ENCODE data around the gene FCHSD2. TPM values are rescaled to one million over a fixed set of nuclear protein-coding genes. Genes with fewer than 3 reads are reported as not detected.

The FCHSD2 gene
- total RNA-seq, 4 donors from 2014 or later: 6.7 to 95.7 (median 10.2) TPM

GRCh38 chr11:72824811-72825505 is 317.2 kb downstream of the FCHSD2 start:
- Histone ChIP-seq H3K4me3 (no peak overlapping the region), H3K27ac (no peak overlapping the region), H3K36me3 (peaks cover 0 to 13% (median 0%) of the 10 kb centered on the region in 3 donors), H3K4me1 (peaks cover 3 to 27% (median 16%) of the 10 kb centered on the region in 4 donors), H3K27me3 (no peaks in the 10 kb centered on the region), H3K9me3 (no peaks in the 10 kb centered on the region)
- TF ChIP-seq CTCF (IDR thresholded peaks at IDR 0.05): no peak
- TF ChIP-seq POLR2A (IDR thresholded peaks at IDR 0.05): no peak
- DNase-seq: peak in 1 of 3 donors; percentile 43

GRCh38 chr11:72824020-72824419 is 318.1 kb downstream of the FCHSD2 start:
- Histone ChIP-seq H3K9me3 (no peaks in the 10 kb centered on the region), H3K27ac (no peak overlapping the region), H3K36me3 (peaks cover 0 to 19% (median 0%) of the 10 kb centered on the region in 3 donors), H3K27me3 (no peaks in the 10 kb centered on the region), H3K4me1 (peaks cover 3 to 27% (median 16%) of the 10 kb centered on the region in 4 donors), H3K4me3 (no peak overlapping the region)
- TF ChIP-seq CTCF (IDR thresholded peaks at IDR 0.05): no peak
- TF ChIP-seq POLR2A (IDR thresholded peaks at IDR 0.05): no peak
- peak in 1 of 3 donors; percentile 44 for DNase-seq

GRCh38 chr11:72823105-72823804 is 318.9 kb downstream of the FCHSD2 start:
- peaks cover 0 to 21% (median 14%) of the 10 kb centered on the region in 4 donors for H3K4me1 ChIP-seq
- peak overlapping the region in 3 of 4 donors; percentile 2 to 80 (median 66) for H3K27ac ChIP-seq
- TF ChIP-seq POLR2A (IDR thresholded peaks at IDR 0.05) (no peak), CTCF (IDR thresholded peaks at IDR 0.05) (no peak)
- no peak overlapping the region for H3K4me3 ChIP-seq
- DNase-seq: no peak
- no peaks in the 10 kb centered on the region for H3K27me3 ChIP-seq
- no peaks in the 10 kb centered on the region for H3K9me3 ChIP-seq
- H3K36me3 ChIP-seq: peaks cover 0 to 24% (median 0%) of the 10 kb centered on the region in 3 donors

GRCh38 chr11:72821920-72822799 is 320.0 kb downstream of the FCHSD2 start:
- Histone ChIP-seq H3K27ac (peak overlapping the region; percentile 21 to 80 (median 54)), H3K4me1 (peaks cover 0 to 20% (median 5%) of the 10 kb centered on the region in 4 donors), H3K27me3 (no peaks in the 10 kb centered on the region), H3K36me3 (peaks cover 0 to 28% (median 0%) of the 10 kb centered on the region in 3 donors), H3K4me3 (peak overlapping the region; percentile 27 to 49 (median 42)), H3K9me3 (no peaks in the 10 kb centered on the region)
- peak; percentile 84 to 94 (median 93) for DNase-seq
- peak in 4 of 6 experiments; percentile 16 to 70 (median 63) for TF ChIP-seq CTCF (IDR thresholded peaks at IDR 0.05)
- peak; percentile 24 to 48 for TF ChIP-seq POLR2A (IDR thresholded peaks at IDR 0.05)
